Stimulated activated CD4-positive, alpha-beta T cell treated with anti-CD3 and anti-CD28 coated beads, TNF-alpha, amount 100 ng/mL, for 24 hours (primary cell): ENCODE data around the gene C10orf71.

Source experiments
- DNase-seq, 3 experiments: peaks; one replicate each; pipeline ENCODE4 v3.0.0-alpha.2; 2020; ENCODE audit warnings: low read depth in 3 of 3

The C10orf71 gene

DNA sequence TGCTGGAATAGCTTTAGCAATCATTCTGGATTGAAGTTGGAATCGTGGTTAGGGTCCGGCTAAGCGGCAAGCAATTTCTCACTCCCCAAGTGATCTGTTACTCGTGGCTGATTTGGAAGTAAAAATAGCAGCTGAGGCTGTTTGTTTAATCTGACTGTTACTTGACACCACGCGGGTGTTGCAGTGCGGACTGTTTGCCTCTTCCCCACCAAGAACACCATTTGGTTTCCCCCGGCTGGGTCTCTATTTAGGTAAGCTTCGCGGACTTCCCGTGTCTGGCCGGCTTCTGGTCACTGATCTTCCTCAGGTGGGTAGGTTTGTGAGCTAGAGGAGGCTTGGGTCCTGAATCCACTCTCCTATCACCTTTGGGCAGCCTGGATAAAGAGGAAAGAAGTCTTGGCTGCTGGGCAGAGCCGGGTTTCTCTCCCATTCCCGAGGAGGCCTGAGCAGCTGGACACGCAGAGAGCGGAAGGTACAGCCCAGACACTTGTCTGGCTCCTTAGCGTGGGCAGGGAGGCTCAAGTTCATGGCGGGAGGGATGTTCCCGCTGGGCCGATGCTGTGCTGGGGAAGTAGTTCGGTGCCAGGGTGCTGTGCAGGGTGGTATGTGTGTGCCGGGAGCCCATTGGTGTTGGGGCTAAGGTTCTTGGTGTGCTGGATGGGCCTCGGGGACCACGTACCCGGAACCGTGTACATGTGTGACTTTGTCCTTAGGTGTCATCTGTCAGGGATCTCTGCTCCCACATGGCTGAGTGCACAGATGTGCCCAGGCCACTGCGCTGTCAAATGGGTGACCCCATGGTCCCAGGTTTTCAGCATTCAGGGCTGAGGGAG lies at the start of gene C10orf71:
C10orf71 (plus strand) TSS at position 188 of the 833 bp plus-strand sequence. CDS start 23,376 bp downstream, outside the sequence.
- no peak for DNase-seq

DNA sequence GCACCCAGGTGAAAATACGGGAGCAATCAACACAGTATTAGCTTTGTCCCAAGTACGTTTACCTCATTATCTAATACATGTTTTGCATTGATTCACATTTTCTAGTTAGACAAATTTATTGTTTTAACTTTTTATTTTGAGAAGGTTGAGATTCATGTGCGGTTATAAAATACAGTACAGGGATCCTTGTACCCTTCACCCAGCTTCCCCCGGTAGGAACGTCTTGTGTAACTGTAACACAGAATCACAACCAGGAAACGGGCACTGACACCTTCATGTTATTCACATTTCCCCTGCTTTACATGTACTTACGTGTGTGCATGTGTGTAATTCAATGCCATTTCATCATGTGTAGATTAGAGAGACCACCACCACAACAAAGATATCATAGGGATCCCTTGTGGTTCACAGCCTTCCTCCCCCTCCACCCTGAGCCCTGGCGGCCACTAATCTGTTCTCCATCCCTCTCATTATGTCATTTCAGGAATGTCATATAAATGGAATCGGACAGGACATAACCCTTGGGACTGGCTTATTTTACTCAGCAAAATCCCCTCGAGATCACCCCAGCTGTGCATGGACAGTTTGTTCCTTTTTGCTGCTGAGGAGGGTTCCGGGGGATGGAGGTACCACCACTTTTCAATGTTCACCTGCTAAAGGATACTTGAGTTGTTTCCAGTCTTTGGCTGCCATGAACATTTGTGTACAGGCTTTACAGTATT lies 46.5 kb upstream of the C10orf71 start:
- DNase-seq, result no peak

- DNase-seq, result no peak
Observed at GRCh38 chr10:49253340-49253906, 45.5 kb upstream of the C10orf71 start.

GRCh38 chr10:49254150-49254549 lies 44.8 kb upstream of the C10orf71 start:
- DNase-seq, result no peak

DNA sequence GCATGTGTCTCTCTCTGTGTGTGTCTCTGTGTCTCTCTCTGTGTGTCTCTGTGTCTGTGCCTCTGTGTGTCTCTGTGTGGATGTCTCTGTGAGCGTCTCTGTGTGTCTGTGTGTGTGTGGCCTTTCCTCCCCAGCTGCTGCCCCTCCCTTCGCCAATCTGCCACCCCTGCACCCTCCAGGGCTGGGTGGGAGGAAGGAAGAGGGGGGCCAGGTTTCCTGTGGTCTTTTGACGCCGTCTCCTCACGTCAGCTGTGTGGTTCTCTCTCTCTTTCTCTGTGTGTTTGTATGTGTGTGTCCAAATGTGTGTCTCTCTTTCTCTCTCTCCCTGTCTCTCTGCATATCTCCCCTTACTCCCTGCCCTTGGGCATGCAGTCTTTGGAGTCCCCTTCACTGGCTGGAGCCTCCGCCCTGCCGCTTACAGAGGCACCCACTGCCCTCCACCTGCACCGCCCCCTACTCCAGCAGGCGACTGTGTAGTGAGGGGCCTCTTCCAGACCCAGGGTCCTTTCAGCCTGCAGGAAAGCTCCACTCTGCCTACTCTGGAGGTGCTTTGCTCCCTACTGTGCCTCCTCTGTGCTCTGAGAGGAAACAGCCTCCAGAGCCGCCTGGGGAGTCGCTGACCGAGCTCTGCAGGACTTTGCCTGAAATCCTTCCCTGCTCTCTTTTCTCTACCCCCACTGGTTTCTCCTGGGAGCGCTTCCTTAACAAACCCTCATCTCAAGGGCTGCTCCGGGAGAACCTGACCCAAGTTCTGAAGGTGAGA lies 44.2 kb upstream of the C10orf71 start:
- DNase-seq, result no peak

DNA sequence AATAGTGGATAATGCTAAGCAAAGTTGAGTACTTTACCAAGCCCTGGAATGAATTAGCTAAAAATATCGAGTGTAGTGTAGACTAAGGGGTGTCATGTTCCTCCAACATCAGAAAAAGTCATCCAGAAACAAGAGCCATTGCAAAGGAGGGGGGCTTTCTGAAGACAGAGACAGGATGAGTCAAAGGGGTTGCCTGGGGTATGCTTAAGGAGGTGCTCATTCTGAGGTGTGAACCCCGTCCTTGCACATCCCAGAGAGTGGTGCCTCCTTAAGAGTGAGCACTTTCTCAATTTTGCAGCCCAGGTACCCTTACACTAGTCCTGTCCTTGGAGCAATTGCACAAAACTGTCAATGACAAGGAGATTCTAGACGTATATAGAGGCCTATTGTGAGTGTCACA lies 43.1 kb upstream of the C10orf71 start:
- no peak for DNase-seq

DNA sequence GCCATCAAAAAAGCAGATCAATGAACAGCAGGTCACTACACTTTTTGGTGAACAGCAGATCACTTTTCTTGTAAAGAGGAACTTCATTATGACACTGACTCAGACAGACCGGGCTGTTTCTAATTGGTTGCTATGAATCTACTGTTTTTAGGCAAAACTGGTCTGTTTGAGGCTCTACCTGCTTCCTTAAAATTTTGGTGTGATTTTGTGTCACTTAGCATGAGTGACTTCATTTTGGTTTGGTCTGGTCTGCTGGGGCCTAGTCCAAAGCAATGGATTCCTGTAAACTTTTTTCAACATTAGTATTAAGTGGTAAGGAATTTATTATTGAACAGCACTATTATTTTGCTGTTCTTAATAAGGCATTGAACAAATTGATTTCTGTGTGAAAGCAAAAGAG lies 41.8 kb upstream of the C10orf71 start:
- DNase-seq, result no peak

- DNase-seq, result no peak
Observed at GRCh38 chr10:49257626-49258349, 41.2 kb upstream of the C10orf71 start.

DNA sequence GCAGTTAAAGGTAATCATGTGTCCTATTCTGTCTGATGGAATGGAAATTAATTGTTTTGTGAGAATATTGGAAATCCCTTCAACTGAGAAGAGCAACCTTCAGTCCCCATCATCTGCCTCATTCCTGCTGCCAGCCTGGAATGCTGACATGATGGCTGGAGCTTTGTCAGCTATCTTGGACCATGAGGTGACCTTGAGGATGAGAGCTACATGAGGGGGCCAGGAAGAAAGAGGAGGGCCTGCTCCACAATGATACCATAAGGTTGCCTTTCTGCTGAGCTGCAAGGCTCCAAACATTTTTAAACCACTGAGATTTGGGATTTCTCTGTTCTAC lies 40.7 kb upstream of the C10orf71 start:
- DNase-seq, result no peak

DNA sequence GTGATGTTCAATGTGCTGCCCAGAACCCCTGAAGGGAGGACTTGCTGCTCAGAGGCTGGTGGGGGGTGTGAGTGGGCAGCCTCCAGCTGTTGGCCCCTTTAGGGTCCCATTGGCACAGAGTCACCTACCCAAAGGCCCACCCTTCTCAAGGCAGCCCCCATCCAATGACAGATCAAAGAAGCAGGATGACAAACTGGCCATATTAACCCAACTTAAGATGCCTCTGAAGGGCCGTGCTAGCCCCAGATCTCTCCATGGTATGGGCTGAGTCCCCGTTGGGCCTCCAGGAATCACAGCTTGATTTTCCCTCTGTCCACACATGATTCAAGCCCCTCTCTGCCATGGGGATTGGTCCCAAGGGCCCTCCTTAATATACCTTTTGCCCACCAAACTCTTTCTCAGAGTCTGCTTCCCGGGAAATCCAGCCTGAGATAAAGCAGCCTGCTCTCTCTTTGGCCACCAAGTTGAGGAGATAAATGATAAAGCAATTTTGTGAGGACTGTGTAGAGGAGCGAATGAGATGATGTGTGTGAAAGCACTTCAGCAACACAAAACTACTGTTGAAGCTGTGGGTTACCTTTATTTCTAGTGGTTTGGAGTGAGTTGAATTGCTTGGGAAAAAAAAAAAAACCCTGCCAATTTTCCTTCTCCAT lies 38.2 kb upstream of the C10orf71 start:
- no peak for DNase-seq

GRCh38 chr10:49263591-49263990 lies 35.4 kb upstream of the C10orf71 start:
- no peak for DNase-seq

DNA sequence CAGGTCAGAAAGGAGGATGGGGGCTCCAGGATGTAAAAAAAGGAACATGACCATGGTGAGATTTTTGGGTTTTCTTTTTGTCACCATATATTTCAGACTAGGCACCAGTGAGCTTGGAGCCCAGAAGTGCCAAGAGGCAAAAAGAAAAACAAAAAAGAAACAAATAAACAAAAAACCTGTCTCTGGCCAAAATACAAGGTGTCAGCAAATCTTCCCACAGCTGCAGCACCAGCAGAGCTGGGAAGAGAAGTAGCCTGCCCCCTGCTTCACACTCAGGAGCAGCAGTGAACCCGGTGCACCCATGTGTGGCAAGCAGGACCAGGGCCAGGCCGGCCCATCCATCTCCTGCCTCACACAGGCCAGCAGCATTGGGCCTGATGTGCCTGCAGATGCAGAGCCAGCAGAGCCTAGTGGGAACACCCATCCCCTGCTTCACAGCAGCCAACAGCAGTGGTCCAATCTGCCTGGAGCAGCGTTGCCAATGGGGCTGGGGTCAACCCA lies 34.7 kb upstream of the C10orf71 start:
- no peak for DNase-seq

DNA sequence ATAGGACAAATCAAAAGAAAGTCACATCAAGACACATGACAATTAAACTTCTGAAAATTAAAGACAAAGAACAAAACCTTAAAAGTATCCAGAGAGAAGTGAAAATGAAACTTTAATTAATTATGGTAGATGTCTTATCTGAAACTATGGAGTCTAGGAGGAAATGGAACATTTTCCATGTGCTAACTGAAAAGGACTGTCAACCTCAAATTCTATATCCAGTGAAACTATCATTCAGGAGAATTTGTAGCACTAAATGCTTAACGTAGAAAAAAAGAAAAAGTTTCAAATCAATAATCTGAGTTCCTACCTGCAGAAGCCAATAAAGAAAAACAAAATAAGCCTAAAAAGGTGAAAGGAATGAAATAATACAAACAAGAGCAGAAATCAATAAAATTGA lies 33.1 kb upstream of the C10orf71 start:
- DNase-seq, result no peak

GRCh38 chr10:49268185-49268584 lies 30.8 kb upstream of the C10orf71 start:
- no peak for DNase-seq

DNA sequence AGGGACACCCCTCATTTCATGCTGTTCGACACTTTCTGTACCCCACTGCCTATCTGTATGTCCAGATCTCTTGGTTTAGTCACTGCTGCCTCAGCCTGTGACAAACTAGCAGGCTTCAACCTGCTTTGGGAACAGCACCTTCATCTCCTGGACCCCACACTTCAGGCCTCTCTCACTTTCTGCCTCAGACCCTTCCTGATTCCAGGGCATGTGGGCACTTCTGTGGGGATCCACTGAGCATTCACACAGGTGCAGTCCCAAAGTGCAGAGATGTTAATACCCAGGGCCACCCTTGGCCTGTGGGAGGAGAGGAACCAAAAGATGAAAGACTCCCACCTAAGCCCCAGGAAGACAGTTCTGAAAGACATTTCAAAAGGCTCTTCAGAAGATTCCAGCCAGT lies 29.4 kb upstream of the C10orf71 start:
- DNase-seq, result no peak

DNA sequence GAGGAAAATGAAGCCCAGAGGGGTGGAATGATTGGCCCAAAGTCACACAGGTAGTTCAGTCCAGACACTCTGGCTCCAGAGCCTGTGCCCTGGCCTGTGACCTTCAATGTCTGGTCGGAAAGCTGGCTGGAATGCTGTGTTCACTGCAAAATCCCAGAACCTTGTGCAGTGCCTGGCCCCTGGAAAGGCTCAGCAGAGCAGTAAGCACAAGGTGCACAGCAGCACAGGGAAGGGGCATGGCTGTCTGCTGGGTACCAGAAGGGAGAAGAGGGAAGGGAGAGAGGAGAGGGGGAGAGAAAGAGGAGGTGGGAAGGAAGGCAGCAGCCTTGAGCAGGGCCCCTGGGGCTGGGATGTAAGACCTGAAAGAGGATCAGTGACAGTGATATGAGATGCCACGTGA lies 28.4 kb upstream of the C10orf71 start:
- no peak for DNase-seq

GRCh38 chr10:49271346-49271745 lies 27.6 kb upstream of the C10orf71 start:
- no peak for DNase-seq

GRCh38 chr10:49272251-49273081 lies 26.5 kb upstream of the C10orf71 start:
- DNase-seq, result no peak

DNA sequence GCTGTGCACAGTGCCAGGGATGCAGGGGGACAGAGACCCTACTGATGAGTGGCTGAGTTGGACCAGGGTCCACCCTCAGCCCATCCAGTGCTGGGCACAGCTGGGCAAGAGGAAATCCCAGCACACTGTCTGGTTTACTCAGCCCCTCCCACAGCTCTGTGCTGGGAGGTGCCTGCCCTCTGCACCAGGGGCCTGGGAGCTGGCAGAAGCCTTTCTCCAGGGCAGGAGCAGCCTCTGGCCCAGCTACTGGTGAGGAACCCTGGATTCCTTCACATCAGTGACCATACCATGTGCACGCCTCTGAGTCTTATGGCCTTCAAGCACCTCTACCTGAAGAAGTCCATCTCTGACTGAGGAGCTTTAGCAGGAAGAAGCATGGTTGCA lies 25.9 kb upstream of the C10orf71 start:
- no peak for DNase-seq

GRCh38 chr10:49273626-49274025 lies 25.3 kb upstream of the C10orf71 start:
- no peak for DNase-seq
